ENCODE measurements around the gene C14orf39.

Gene C14orf39, protein sequence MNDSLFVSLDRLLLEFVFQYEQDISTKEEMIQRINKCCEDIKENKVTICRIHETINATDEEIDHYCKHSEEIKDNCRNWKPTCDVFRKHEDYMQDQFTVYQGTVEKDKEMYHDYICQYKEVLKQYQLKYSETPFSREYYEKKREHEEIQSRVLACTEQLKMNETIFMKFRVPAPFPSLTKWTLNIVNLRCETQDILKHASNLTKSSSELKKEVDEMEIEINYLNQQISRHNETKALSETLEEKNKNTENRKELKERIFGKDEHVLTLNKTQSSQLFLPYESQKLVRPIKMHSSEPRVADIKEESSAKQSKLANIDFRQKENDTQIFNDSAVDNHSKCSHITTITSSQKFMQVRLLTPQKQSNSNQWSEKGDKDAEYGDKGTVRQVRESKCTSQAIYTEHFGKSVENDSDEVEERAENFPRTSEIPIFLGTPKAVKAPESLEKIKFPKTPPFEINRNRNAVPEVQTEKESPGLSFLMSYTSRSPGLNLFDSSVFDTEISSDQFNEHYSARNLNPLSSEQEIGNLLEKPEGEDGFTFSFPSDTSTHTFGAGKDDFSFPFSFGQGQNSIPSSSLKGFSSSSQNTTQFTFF

DNA sequence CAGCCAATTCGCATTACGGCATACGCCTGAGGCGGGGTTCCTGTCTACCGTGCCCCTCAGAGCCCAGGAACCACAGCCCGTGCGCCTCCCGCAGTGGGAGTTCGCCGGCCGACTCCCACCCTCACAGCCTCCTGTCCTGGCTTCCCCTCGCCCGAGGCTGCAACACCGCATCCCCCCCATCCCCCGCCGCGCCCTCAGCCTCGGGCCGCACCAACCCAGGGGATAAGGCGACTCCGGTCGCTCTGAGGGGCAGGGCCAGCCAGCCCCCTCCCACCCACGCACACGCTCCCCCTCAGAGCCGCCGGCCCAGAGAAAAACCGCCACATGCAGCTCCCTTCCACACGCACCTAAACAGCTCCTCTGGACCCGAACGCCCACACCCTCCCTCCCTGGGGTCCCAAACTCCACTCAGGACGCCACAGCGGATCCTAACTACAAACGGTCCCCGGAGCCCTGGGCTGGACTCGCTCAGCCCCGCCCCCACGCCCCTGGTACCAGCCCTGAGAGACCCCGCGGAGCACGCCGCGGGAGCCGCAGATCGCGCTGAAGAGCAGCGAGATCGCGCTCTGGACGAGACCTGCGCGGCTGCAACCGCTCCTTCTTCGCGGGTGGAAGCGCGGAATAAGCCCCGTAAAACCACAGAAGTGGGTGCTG is at the start of gene C14orf39:
Gene C14orf39, minus strand, starts transcription at position 466 of the 654 bp plus-strand sequence. CDS start 985 bp downstream, outside the sequence.
- Histone ChIP-seq H4K20me1 (ENCODE audit: control insufficient read depth, insufficient read depth, low read depth, low read length) (no peaks in the 10 kb centered on the region), H3K9me2 (replicated peaks; ENCODE audit: control insufficient read depth, low read length) (no peaks in the 10 kb centered on the region), H3K27ac (ENCODE audit: low read depth, low read length) (no peak within 1 kb of the TSS), H3F3A (ENCODE audit: control insufficient read depth, insufficient read depth) (no peaks in the 10 kb centered on the region), H3K79me2 (ENCODE audit: control insufficient read depth, low read length) (no peaks in the 10 kb centered on the region), H3K27me3 (ENCODE audit: control insufficient read depth, low read length) (no peaks in the 10 kb centered on the region), H3K4me2 (ENCODE audit: low read length) (no peak within 1 kb of the TSS), H3K36me3 (ENCODE audit: control insufficient read depth, low read length) (no peaks in the 10 kb centered on the region), H3K4me3 (ENCODE audit: low read length) (no peak within 1 kb of the TSS), H3K4me1 (ENCODE audit: control insufficient read depth, low read length) (peaks cover 11% of the 10 kb centered on the region), H3K9me3 (ENCODE audit: control insufficient read depth, insufficient read depth, low read length) (peaks cover under 1% of the 10 kb centered on the region; the same call in 1 of the 2 replicates)
- TF ChIP-seq, protein P1, sequence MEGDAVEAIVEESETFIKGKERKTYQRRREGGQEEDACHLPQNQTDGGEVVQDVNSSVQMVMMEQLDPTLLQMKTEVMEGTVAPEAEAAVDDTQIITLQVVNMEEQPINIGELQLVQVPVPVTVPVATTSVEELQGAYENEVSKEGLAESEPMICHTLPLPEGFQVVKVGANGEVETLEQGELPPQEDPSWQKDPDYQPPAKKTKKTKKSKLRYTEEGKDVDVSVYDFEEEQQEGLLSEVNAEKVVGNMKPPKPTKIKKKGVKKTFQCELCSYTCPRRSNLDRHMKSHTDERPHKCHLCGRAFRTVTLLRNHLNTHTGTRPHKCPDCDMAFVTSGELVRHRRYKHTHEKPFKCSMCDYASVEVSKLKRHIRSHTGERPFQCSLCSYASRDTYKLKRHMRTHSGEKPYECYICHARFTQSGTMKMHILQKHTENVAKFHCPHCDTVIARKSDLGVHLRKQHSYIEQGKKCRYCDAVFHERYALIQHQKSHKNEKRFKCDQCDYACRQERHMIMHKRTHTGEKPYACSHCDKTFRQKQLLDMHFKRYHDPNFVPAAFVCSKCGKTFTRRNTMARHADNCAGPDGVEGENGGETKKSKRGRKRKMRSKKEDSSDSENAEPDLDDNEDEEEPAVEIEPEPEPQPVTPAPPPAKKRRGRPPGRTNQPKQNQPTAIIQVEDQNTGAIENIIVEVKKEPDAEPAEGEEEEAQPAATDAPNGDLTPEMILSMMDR (IDR thresholded peaks at IDR 0.05; ENCODE audit: low read depth, low read length, poor library complexity, severe bottlenecking) = no peak
- TF ChIP-seq EZH2phosphoT487 (IDR thresholded peaks at IDR 0.05; ENCODE audit: borderline replicate concordance, low read length) = no peak

DNA sequence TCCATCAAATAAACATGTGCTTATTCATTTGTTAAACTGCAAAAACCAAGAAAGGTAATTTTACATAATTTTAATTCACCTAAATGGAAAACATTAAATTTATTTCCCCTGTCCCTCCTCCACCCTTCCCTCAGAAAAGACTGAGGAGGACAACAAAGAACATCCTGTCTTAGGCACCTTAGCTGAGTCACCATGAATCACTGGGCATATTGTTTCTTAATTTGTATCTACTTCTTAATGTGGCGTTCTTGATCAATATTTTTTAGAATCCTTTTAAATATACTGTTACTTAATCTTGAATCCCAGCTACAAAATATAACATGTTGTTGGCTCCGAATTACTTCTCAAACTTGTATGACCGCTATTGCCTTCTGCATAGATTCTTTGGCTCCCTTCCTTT is 46.6 kb upstream of the C14orf39 start:
- no peaks in the 10 kb centered on the region for H3K79me2 ChIP-seq (ENCODE audit: control insufficient read depth, low read length)
- no peaks in the 10 kb centered on the region for H3K4me1 ChIP-seq (ENCODE audit: control insufficient read depth, low read length)
- H3K27ac ChIP-seq (ENCODE audit: low read depth, low read length) = no peak overlapping the region
- no peaks in the 10 kb centered on the region for H3K9me2 ChIP-seq (replicated peaks; ENCODE audit: control insufficient read depth, low read length)
- no peaks in the 10 kb centered on the region for H3K27me3 ChIP-seq (ENCODE audit: control insufficient read depth, low read length)
- H3F3A ChIP-seq (ENCODE audit: control insufficient read depth, insufficient read depth) = no peaks in the 10 kb centered on the region
- no peak for TF ChIP-seq EZH2phosphoT487 (IDR thresholded peaks at IDR 0.05; ENCODE audit: borderline replicate concordance, low read length)
- TF ChIP-seq, protein P1 (IDR thresholded peaks at IDR 0.05; ENCODE audit: low read depth, low read length, poor library complexity, severe bottlenecking) = no peak
- H3K4me2 ChIP-seq (ENCODE audit: low read length) = no peak overlapping the region
- no peaks in the 10 kb centered on the region for H3K36me3 ChIP-seq (ENCODE audit: control insufficient read depth, low read length)
- no peaks in the 10 kb centered on the region for H4K20me1 ChIP-seq (ENCODE audit: control insufficient read depth, insufficient read depth, low read depth, low read length)
- H3K9me3 ChIP-seq (ENCODE audit: control insufficient read depth, insufficient read depth, low read length) = no peaks in the 10 kb centered on the region
- no peak overlapping the region for H3K4me3 ChIP-seq (ENCODE audit: low read length)

DNA sequence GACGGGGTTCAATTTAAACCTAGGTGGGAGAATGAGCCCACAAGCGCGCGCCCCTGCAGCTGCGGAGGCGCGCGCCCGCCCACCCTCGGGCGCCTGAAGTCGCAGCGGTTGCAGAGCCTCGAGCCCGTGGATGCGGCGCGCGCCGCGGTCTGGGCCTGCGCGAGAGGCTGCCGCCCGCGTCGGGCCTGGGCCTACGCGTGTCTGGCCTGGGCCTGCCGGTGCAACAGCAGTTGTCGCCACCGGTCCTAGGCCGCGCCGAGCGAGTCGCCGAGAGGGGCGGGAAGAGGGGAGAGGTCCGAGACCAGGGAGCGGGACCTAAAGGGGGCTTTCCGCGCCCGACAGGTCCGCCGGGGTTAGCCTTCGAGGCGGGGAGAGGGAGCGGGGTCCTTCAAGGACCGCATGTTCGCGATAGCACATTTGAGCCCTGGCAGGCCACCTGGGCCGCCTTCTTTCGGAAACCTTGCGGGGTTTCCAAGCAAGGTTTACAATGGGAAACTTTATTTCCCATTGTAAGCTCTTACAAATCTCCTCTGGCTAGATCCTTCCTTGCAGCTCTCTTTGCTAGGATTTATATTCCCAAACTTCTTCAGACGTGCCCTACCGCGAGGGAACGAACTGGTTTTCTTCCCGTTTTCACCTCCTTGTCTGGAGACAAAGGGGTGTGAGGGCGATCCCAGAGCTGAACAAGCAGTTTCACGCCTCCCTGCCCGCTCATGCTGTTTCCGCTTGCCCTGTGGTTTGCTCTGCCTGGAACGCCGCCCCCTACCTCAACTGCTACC is 29.8 kb upstream of the C14orf39 start:
- H3K9me3 ChIP-seq (ENCODE audit: control insufficient read depth, insufficient read depth, low read length) = no peaks in the 10 kb centered on the region
- H4K20me1 ChIP-seq (ENCODE audit: control insufficient read depth, insufficient read depth, low read depth, low read length) = no peaks in the 10 kb centered on the region
- H3K4me2 ChIP-seq (ENCODE audit: low read length) = no peak overlapping the region
- H3K9me2 ChIP-seq (replicated peaks; ENCODE audit: control insufficient read depth, low read length) = no peaks in the 10 kb centered on the region
- TF ChIP-seq EZH2phosphoT487 (IDR thresholded peaks at IDR 0.05; ENCODE audit: borderline replicate concordance, low read length) = no peak
- TF ChIP-seq, protein P1 (IDR thresholded peaks at IDR 0.05; ENCODE audit: low read depth, low read length, poor library complexity, severe bottlenecking) = no peak
- no peaks in the 10 kb centered on the region for H3F3A ChIP-seq (ENCODE audit: control insufficient read depth, insufficient read depth)
- no peaks in the 10 kb centered on the region for H3K4me1 ChIP-seq (ENCODE audit: control insufficient read depth, low read length)
- H3K79me2 ChIP-seq (ENCODE audit: control insufficient read depth, low read length) = no peaks in the 10 kb centered on the region
- no peaks in the 10 kb centered on the region for H3K36me3 ChIP-seq (ENCODE audit: control insufficient read depth, low read length)
- H3K27me3 ChIP-seq (ENCODE audit: control insufficient read depth, low read length) = no peaks in the 10 kb centered on the region
- no peak overlapping the region for H3K4me3 ChIP-seq (ENCODE audit: low read length)
- H3K27ac ChIP-seq (ENCODE audit: low read depth, low read length) = no peak overlapping the region
